Stomach (tissue), 9 donors: Measurements from ENCODE around the gene VGLL4. TPM values are rescaled to one million over a fixed set of nuclear protein-coding genes. Genes with fewer than 3 reads are reported as not detected.

Source experiments
- DNase-seq, 2 donors: peaks; one replicate each; pipeline versions ENCODE4 v3.0.0 to v3.0.0-alpha.2; 2013 to 2019
- H3K27ac ChIP-seq, 5 donors: fragments of 200-600 bp in 4 of 5; sonication (generic) in 4 of 5; one replicate each; pipeline ENCODE4 v1.5.1; 2013 to 2019; ENCODE audit warnings: mild to moderate bottlenecking in 1 of 5, moderate library complexity in 1 of 5
- H3K27me3 ChIP-seq, 3 donors: fragments of 200-600 bp; sonication (generic); one replicate each; pipeline ENCODE4 v1.5.1; 2017 to 2019; ENCODE audit warnings: mixed run types in 1 of 3
- H3K36me3 ChIP-seq, 4 donors: fragments of 200-600 bp; sonication (generic); 1 replicate in 3 of 4; 2 replicates in 1 of 4; pipeline ENCODE4 v1.5.1; 2016 to 2019
- H3K4me1 ChIP-seq, 4 donors: fragments of 200-600 bp; sonication (generic); one replicate each; pipeline ENCODE4 v1.5.1; 2016 to 2019
- H3K4me3 ChIP-seq, 4 donors: fragments of 200-600 bp; sonication (generic) in 3 of 4; one replicate each; pipeline ENCODE4 v1.5.1; 2016 to 2019; ENCODE audit warnings: mild to moderate bottlenecking in 1 of 4
- H3K9me3 ChIP-seq, 4 donors: fragments of 200-600 bp; sonication (generic); one replicate each; pipeline ENCODE4 v1.5.1; 2016 to 2019
- EP300 ChIP-seq: sonication (generic); formaldehyde crosslinking; IDR thresholded peaks from one replicate; pipeline ENCODE4 v1.6.1; 2017; ENCODE audit warnings: antibody characterized with exemption
- POLR2A ChIP-seq, 4 donors: fragments of 450-650 bp; IDR thresholded peaks; one replicate each; pipeline ENCODE4 v1.6.1; 2016; ENCODE audit warnings: antibody characterized with exemption in 4 of 4, control low read depth in 2 of 4, mild to moderate bottlenecking in 1 of 4, moderate library complexity in 1 of 4
- POLR2AphosphoS5 ChIP-seq, 3 donors: sonication (generic); formaldehyde crosslinking; IDR thresholded peaks; one replicate each; pipeline ENCODE4 v1.6.1; 2016; ENCODE audit warnings: antibody characterized with exemption in 3 of 3
- WGBS, 5 donors: extraction: QIAGEN DNeasy Blood & Tissue Kit in 3 of 5; methylation state at CpG; one replicate each; pipeline versions ENCODE4 v1.1.5 to v1.1.7; 2013 to 2018; 5-methylcytosine and 5-hydroxymethylcytosine counted together
- intact Hi-C: fragments of 100-400 bp; cut with DNase I; formaldehyde crosslinking; loops from one replicate; pipeline ENCODE4 v1.15.1; 2023; ENCODE audit warnings: low total_unique reads
- polyA plus RNA-seq, 3 donors: library from polyadenylated mRNA; stranded (reverse); fragments of 200-250 nt; gene quantifications; one replicate each; pipeline ENCODE4 v1.2.3, GENCODE V29; 2013
- total RNA-seq, 5 donors: library from RNA; depleted of rRNA; stranded (reverse); fragments of >200 nt; gene quantifications; one replicate each; pipeline versions ENCODE4 v1.1.0 to v1.2.3, GENCODE V29; 2014 to 2016
- TF ChIP-seq, protein P1 (sequence below), 7 experiments: fragments of 450-650 bp in 4 of 7; fragments of 200-600 bp in 3 of 7; sonication (generic) in 3 of 7; IDR thresholded peaks; one replicate each; pipeline ENCODE4 v1.5.1; 2016 to 2019; ENCODE audit warnings: antibody characterized with exemption in 7 of 7, control low read depth in 2 of 7, mild to moderate bottlenecking in 1 of 7
- donor health status: healthy with polysubstance abuse.
- donor health status: Bipolar disorder and iron deficiency.
- donor health status: healthy.

VGLL4 gene
- total and polyA plus RNA-seq, 8 donors = 15.2 to 147 (median 43.3) TPM

- intact Hi-C loops = no loop called here
- DNase-seq = peak; percentile 41 to 84
- Histone ChIP-seq H3K4me1 (peaks cover 39 to 86% (median 63%) of the 10 kb centered on the region in 4 donors), H3K9me3 (no peaks in the 10 kb centered on the region), H3K36me3 (no peaks in the 10 kb centered on the region), H3K27me3 (no peaks in the 10 kb centered on the region), H3K27ac (peak overlapping the region in 3 of 5 donors; percentile 9 to 45 (median 14)), H3K4me3 (no peak overlapping the region)
- WGBS, 5 donors = 26 to 58% (median 46%) methylated on average over 22 to 23 of the region's 23 CpGs
- TF ChIP-seq EP300 = no peak
- no peak for TF ChIP-seq POLR2A (IDR thresholded peaks at IDR 0.05)
- no peak for TF ChIP-seq POLR2AphosphoS5 (IDR thresholded peaks at IDR 0.05)
- TF ChIP-seq, protein P1, sequence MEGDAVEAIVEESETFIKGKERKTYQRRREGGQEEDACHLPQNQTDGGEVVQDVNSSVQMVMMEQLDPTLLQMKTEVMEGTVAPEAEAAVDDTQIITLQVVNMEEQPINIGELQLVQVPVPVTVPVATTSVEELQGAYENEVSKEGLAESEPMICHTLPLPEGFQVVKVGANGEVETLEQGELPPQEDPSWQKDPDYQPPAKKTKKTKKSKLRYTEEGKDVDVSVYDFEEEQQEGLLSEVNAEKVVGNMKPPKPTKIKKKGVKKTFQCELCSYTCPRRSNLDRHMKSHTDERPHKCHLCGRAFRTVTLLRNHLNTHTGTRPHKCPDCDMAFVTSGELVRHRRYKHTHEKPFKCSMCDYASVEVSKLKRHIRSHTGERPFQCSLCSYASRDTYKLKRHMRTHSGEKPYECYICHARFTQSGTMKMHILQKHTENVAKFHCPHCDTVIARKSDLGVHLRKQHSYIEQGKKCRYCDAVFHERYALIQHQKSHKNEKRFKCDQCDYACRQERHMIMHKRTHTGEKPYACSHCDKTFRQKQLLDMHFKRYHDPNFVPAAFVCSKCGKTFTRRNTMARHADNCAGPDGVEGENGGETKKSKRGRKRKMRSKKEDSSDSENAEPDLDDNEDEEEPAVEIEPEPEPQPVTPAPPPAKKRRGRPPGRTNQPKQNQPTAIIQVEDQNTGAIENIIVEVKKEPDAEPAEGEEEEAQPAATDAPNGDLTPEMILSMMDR (IDR thresholded peaks at IDR 0.05) = no peak
Observed at GRCh38 chr3:11610044-11610671, 33.6 kb downstream of the VGLL4 start.

DNA sequence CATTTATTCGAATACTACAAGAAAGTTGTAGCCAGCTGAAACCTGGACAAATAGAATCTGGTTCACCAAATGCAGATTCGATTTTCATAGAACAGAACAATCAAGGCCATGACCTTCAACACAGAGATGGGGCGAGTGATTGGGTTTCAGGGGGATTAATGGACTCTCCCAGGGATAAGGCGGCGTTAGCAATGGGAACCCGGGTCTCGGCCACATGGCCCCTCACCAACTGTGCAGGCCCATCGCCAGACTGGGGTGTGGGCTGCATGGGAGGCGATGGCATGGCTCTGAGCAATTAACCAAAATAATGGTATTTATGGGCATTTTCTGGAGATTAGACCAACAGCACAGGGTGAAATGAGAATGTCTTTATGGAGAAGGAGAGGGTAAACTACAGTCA lies 34.2 kb downstream of the VGLL4 start:
- Histone ChIP-seq H3K4me3 (no peak overlapping the region), H3K27ac (no peak overlapping the region), H3K4me1 (peaks cover 39 to 80% (median 63%) of the 10 kb centered on the region in 4 donors), H3K27me3 (no peaks in the 10 kb centered on the region), H3K9me3 (no peaks in the 10 kb centered on the region), H3K36me3 (no peaks in the 10 kb centered on the region)
- TF ChIP-seq POLR2A (IDR thresholded peaks at IDR 0.05) = no peak
- TF ChIP-seq, protein P1 (IDR thresholded peaks at IDR 0.05) = no peak
- 82 to 90% (median 89%) methylated on average over 9 of the region's 9 CpGs for WGBS, 5 donors
- DNase-seq = no peak
- intact Hi-C loops = no loop called here

- no peak for DNase-seq
- Histone ChIP-seq H3K4me3 (no peak overlapping the region), H3K27me3 (no peaks in the 10 kb centered on the region), H3K36me3 (no peaks in the 10 kb centered on the region), H3K27ac (no peak overlapping the region), H3K4me1 (peaks cover 34 to 80% (median 63%) of the 10 kb centered on the region in 4 donors), H3K9me3 (no peaks in the 10 kb centered on the region)
- TF ChIP-seq, protein P1 (IDR thresholded peaks at IDR 0.05) = no peak
- TF ChIP-seq POLR2A (IDR thresholded peaks at IDR 0.05) (no peak), POLR2AphosphoS5 (IDR thresholded peaks at IDR 0.05) (no peak), EP300 (no peak)
- WGBS, 5 donors = 12 to 32% (median 20%) methylated on average over 3 of the region's 3 CpGs
- intact Hi-C loops = no loop called here
Observed at GRCh38 chr3:11607816-11608215, 35.9 kb downstream of the VGLL4 start.

DNA sequence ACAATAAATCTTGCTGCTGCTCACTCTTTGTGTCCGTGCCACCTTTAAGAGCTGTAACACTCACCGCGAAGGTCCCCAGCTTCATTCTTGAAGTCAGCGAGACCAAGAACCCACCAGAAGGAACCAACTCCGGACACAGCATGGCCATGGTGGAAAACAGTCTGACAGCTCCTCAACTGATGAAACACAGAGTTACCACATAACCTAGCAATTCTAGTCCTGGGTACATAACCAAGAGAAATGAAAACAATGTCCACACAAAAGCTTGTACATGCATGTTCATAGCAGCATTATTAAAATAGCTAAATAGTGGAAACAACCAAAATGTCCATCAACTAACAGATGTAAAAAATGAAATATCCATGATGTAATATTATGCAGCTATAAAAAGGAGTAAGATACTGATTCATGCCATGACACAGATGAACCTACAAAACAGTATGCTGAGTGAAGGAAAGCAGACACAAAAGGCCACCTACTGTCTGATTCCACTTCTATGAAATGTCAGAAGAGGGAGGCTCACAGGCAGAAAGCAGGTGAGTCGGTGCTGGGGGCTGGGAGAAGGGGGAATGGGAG lies 36.8 kb downstream of the VGLL4 start:
- 85 to 94% (median 91%) methylated on average over 6 of the region's 6 CpGs for WGBS, 5 donors
- Histone ChIP-seq H3K4me3 (no peak overlapping the region), H3K4me1 (peaks cover 25 to 80% (median 62%) of the 10 kb centered on the region in 4 donors), H3K27ac (no peak overlapping the region), H3K36me3 (no peaks in the 10 kb centered on the region), H3K27me3 (no peaks in the 10 kb centered on the region), H3K9me3 (no peaks in the 10 kb centered on the region)
- intact Hi-C loops = no loop called here
- no peak for DNase-seq
- TF ChIP-seq POLR2A (IDR thresholded peaks at IDR 0.05) (no peak), EP300 (no peak), POLR2AphosphoS5 (IDR thresholded peaks at IDR 0.05) (no peak)
- TF ChIP-seq, protein P1 (IDR thresholded peaks at IDR 0.05) = no peak
